Sciatic nerve (tissue), 2 donors: ENCODE measurements around the gene MYCBPAP. TPM values are rescaled to one million over a fixed set of nuclear protein-coding genes. Genes with fewer than 3 reads are reported as not detected.

ENCODE experiments used
- ATAC-seq: fragments of 200-7000 bp; cut with Tn5 transposase; one replicate; pipeline ENCODE4 v1.9.1; 2020; ENCODE audit warnings: mild to moderate bottlenecking, moderate library complexity
- DNase-seq: peaks from one replicate; pipeline ENCODE4 v3.0.0-alpha.2; 2020; ENCODE audit warnings: low spot score
- intact Hi-C: fragments of 100-400 bp; cut with DNase I; formaldehyde crosslinking; loops from one replicate; pipeline ENCODE4 v1.14.2; 2022
- total RNA-seq: library from RNA; stranded (reverse); fragmentation: NEBNext Ultra II Directional; extraction: Animal tissue kit (Norgen Biotek cat#: 25700); gene quantifications from one replicate; pipeline ENCODE4 v1.2.1, GENCODE V29; 2021
- donor health status: DM: no; HTN: no; CAD: no.
- donor health status: DM: no; HTN: no; CAD: no.

The MYCBPAP gene
- total RNA-seq, 1 donor from 2014 or later: 3.3 TPM

- peak; percentile 64 for ATAC-seq
- intact Hi-C loops: no loop called here
- no peak for DNase-seq
These were observed 51.5 kb downstream of the MYCBPAP start for GRCh38 chr17:50559674-50560184.

GRCh38 chr17:50560185-50560824, 52.1 kb downstream of the MYCBPAP start, which contains the start of gene CACNA1G:
Gene CACNA1G (plus strand): TSS chr17:50560715. CDS start chr17:50561460, 745 bp downstream.
- intact Hi-C loops: no loop called here
- DNase-seq (peak; percentile 94), ATAC-seq (peak; percentile 88)

- DNase-seq: no peak
- intact Hi-C loops: no loop called here
- ATAC-seq: no peak
These were observed 52.9 kb downstream of the MYCBPAP start for GRCh38 chr17:50560931-50561745.

GRCh38 chr17:50561746-50562141, 53.5 kb downstream of the MYCBPAP start:
- intact Hi-C loops: no loop called here
- ATAC-seq (no peak), DNase-seq (no peak)

GRCh38 chr17:50562242-50563091, 54.2 kb downstream of the MYCBPAP start:
- intact Hi-C loops: no loop called here
- no peak for ATAC-seq

GRCh38 chr17:50563092-50563511, 54.9 kb downstream of the MYCBPAP start:
- intact Hi-C loops: no loop called here
- DNase-seq (no peak), ATAC-seq (no peak)

More at GRCh38 chr17:50562242-50563091, 54.2 kb downstream of the MYCBPAP start:
- no peak for DNase-seq

GRCh38 chr17:50564916-50565315, 56.7 kb downstream of the MYCBPAP start:
- intact Hi-C loops: no loop called here
- DNase-seq (peak; percentile 85), ATAC-seq (peak; percentile 75)

GRCh38 chr17:50565402-50566350, 57.4 kb downstream of the MYCBPAP start:
- DNase-seq: no peak
- intact Hi-C loops: no loop called here
- no peak for ATAC-seq

GRCh38 chr17:50566886-50567285, 58.6 kb downstream of the MYCBPAP start:
- no peak for ATAC-seq
- intact Hi-C loops: no loop called here
- no peak for DNase-seq

- DNase-seq (no peak), ATAC-seq (no peak)
- intact Hi-C loops: no loop called here
These were observed 60.4 kb downstream of the MYCBPAP start for GRCh38 chr17:50568659-50569058.

- DNase-seq (no peak), ATAC-seq (no peak)
- intact Hi-C loops: no loop called here
These were observed 61.4 kb downstream of the MYCBPAP start for GRCh38 chr17:50569592-50569991.

- intact Hi-C loops: no loop called here
- ATAC-seq (no peak), DNase-seq (no peak)
These were observed 61.8 kb downstream of the MYCBPAP start for GRCh38 chr17:50570032-50570431.

- DNase-seq: no peak
- ATAC-seq: no peak
- intact Hi-C loops: no loop called here
These were observed 62.3 kb downstream of the MYCBPAP start for GRCh38 chr17:50570528-50570927.

GRCh38 chr17:50571681-50572080, 63.4 kb downstream of the MYCBPAP start:
- ATAC-seq (no peak), DNase-seq (no peak)
- intact Hi-C loops: no loop called here

GRCh38 chr17:50572541-50572940, 64.3 kb downstream of the MYCBPAP start:
- no peak for ATAC-seq
- intact Hi-C loops: no loop called here
- DNase-seq: no peak

GRCh38 chr17:50573866-50574611, 65.8 kb downstream of the MYCBPAP start:
- no peak for ATAC-seq
- DNase-seq: no peak
- intact Hi-C loops: no loop called here

GRCh38 chr17:50575581-50576210, 67.5 kb downstream of the MYCBPAP start:
- DNase-seq (no peak), ATAC-seq (no peak)
- intact Hi-C loops: no loop called here
